ENCODE data around the gene INTS1.

Gene INTS1

DNA sequence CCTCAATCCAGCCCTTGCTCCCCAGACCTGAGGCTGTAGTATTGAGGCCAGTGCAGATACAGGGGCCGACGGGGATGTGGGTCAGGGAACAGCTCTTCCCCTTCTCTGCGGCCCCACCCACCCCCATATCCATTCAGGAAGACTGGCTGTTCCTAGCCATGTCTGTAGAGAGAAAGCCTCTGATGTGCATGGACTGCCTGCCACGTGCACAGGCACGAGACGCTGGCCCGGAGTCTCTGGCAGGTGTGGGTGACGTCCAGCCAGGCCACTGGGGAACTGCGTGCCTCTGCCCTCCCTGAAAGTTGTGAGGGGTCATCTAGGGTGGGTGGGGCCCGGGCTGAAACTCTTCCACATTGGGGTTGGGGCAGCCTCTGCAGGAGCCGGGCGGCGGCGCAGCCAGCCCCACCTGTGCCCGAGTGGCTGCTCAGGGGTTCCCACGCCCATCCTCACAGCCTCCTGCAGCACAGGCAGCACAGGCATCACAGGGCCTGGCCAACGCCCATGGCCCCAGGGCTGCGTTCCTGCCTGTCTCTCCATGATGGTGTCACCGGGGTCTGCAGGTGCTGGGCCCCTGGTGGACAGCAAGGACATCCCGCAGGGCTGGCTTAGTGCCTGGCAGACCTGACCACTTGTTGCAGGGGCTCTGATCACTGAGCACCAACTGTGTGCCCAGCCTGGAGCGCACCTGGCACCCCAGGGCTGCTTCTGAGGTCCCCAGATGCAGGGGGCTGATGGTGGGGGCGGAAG is 72.4 kb downstream of the INTS1 start:
- no peak overlapping the region for H3K4me3 ChIP-seq (ENCODE audit: low read depth, low read length)
- TF ChIP-seq, protein P1, sequence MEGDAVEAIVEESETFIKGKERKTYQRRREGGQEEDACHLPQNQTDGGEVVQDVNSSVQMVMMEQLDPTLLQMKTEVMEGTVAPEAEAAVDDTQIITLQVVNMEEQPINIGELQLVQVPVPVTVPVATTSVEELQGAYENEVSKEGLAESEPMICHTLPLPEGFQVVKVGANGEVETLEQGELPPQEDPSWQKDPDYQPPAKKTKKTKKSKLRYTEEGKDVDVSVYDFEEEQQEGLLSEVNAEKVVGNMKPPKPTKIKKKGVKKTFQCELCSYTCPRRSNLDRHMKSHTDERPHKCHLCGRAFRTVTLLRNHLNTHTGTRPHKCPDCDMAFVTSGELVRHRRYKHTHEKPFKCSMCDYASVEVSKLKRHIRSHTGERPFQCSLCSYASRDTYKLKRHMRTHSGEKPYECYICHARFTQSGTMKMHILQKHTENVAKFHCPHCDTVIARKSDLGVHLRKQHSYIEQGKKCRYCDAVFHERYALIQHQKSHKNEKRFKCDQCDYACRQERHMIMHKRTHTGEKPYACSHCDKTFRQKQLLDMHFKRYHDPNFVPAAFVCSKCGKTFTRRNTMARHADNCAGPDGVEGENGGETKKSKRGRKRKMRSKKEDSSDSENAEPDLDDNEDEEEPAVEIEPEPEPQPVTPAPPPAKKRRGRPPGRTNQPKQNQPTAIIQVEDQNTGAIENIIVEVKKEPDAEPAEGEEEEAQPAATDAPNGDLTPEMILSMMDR (IDR thresholded peaks at IDR 0.05; ENCODE audit: insufficient read depth, low read depth, low read length, missing control alignments), result no peak
- DNase-seq (ENCODE audit: low read depth), result no peak

DNA sequence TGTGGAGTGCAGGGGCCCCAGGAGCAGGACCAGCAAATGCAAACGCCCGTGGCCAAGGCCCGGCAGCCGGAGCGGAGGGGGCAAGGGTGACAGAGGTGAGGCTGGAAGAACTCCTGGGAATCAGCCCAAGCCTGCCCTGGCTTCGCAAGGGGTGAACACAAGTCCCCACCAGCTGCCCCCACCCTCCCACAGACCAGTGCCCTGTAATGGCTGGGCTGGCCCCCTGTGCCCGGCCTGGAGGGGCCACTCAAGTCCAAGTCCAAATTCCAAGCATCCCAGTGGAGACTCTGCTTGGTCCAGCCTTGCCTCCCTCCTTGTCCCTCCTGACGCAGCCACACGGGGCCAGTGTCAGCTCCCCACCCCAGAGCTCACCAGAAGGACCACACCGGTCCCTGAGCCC is 73.0 kb downstream of the INTS1 start:
- DNase-seq (ENCODE audit: low read depth), result no peak
- H3K4me3 ChIP-seq (ENCODE audit: low read depth, low read length), result no peak overlapping the region
- TF ChIP-seq, protein P1 (IDR thresholded peaks at IDR 0.05; ENCODE audit: insufficient read depth, low read depth, low read length, missing control alignments), result no peak

DNA sequence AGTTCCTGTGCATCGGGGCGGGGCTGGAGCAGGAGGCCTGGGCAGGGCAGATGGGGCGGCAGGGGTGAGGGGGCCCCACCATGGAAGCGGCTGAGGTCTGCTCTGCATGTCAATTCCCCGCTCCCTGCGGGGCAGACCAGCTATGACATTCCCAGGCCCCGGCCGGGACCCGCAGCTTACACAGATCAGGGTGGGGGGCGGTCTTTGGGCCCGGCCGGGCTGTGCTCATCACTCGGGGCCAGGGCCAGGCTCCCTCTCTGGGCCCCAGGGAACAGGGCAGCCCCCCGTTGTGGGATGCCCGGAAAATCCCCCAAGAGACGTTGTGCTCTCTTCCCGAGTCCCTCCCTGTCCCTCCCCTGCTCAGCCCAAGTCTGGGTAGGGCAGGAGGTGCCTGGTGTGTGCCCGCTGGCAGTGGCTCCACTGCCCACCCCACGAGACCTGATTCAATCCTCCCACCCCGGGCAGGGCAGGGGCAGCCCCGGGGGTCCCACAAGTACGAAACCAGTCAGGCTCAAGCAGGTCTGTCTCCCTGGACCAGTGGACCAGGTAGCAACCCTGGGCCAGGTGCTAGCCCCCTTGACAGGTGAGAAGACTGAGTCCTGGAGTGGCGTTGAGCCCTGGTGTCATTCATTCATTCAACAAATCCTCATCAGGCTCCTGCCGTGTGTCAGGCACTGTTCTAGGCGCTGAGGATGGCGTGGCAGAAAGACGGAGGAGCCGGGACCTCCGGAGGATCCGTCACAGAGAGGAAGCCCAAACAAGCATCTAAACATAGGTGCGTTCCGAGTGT is 73.9 kb downstream of the INTS1 start:
- no peak for DNase-seq (ENCODE audit: low read depth)
- H3K4me3 ChIP-seq (ENCODE audit: low read depth, low read length), result no peak overlapping the region
- TF ChIP-seq, protein P1 (IDR thresholded peaks at IDR 0.05; ENCODE audit: insufficient read depth, low read depth, low read length, missing control alignments), result no peak

DNA sequence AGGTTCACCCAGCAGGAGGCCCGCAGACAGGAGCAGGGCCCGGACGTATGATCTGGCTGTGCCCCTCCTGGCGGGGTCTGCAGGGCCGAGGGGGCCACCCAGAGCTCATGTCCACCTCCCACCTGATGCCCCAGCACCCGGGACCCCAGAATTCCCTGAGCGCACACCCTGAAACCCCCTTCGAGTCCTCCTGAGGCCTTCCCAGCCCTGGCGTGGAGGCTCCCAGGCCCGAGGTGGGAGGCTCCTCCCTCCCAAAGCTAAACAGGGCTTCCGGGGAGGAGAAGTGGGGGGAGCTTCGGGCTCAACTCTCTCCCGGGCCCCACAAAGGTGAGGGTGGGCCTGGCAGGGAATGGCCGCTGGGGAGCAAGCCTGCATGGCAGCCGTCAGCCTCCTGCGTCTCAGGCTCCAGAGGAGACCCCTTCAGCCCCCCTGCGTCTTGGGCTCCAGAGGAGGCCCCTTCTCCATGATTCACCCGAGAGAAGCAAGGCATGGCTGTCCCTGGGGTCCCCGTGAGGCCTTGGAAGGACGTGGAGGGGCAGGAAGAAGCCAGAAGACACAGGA is 75.2 kb downstream of the INTS1 start:
- TF ChIP-seq, protein P1 (IDR thresholded peaks at IDR 0.05; ENCODE audit: insufficient read depth, low read depth, low read length, missing control alignments), result no peak
- no peak for DNase-seq (ENCODE audit: low read depth)
- H3K4me3 ChIP-seq (ENCODE audit: low read depth, low read length), result no peak overlapping the region

DNA sequence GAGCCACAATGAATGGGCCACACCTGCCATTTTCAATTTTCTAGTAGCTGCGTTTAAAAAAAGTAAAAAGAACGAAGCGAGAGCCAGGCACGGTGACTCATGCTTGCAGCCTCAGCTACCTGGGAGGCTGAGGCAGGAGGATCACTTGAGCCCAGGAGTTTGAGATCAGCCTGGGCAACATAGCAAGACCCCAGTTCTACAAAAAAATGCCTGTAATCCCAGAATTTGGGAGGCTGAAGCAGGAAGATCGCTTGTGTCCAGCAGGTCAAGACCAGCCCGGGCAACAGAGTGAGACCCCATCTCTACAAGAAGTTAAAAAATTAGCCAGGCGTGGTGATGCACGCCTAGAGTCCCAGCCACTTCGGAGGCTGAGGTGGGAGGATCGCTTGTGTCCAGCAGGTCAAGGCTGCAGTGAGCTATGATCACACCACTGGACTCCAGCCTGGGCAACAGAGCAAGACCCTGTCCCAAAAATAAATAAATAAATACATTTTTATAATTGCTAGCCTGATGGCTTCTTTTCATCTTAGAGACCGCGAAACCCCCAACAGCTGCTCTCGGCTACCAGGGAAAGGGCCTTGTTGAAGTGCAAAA is 77.0 kb downstream of the INTS1 start:
- TF ChIP-seq, protein P1 (IDR thresholded peaks at IDR 0.05; ENCODE audit: insufficient read depth, low read depth, low read length, missing control alignments), result no peak
- DNase-seq (ENCODE audit: low read depth), result no peak
- no peak overlapping the region for H3K4me3 ChIP-seq (ENCODE audit: low read depth, low read length)

DNA sequence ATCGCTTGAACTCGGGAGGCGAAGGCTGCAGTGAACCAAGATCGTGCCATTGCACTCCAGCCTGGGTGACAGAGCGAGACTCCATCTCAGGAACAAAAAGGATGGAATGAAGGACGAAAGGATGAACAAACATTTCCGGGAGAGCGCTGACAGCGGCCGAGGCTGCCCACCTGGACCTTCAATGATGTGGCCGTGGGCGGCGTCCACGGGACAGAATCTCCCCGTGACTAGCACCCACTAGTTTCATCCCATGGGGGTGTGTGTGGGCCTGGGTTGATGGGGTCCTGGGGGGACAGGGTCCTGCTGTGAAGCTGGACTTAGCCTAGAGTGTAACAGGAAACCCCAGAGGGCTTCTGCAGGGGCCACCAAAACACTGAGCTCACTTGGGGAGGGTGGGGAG is 77.7 kb downstream of the INTS1 start:
- no peak for DNase-seq (ENCODE audit: low read depth)
- no peak overlapping the region for H3K4me3 ChIP-seq (ENCODE audit: low read depth, low read length)
- TF ChIP-seq, protein P1 (IDR thresholded peaks at IDR 0.05; ENCODE audit: insufficient read depth, low read depth, low read length, missing control alignments), result no peak

Data from GM12865 (cell line).